Right ventricle myocardium inferior (tissue), 1 donor: Measurements from ENCODE around the gene TROAP. TPM values are rescaled to one million over a fixed set of nuclear protein-coding genes. Genes with fewer than 3 reads are reported as not detected.
"Not testable (repeated sequence)": the region's sequence is repeated elsewhere in the genome, so short reads cannot be mapped to it uniquely, and the experiment has no call there.

ENCODE experiments used
- ATAC-seq: fragments of 200-7000 bp; cut with Tn5 transposase; one replicate; pipeline ENCODE4 v1.9.1; 2020; ENCODE audit warnings: mild to moderate bottlenecking, moderate library complexity
- DNase-seq: peaks from one replicate; pipeline ENCODE4 v3.0.0; 2021; ENCODE audit errors: missing footprints
- intact Hi-C: fragments of 100-400 bp; cut with DNase I; formaldehyde crosslinking; loops from one replicate; pipeline ENCODE4 v1.11.0; 2022
- long read RNA-seq: library from polyadenylated mRNA; unstranded; transcript quantifications from one replicate; pipeline ENCODE4 v2.0.0, GENCODE V29; 2021
- total RNA-seq: library from RNA; stranded (reverse); fragmentation: NEBNext Ultra II Directional; extraction: Animal tissue kit (Norgen Biotek cat#: 25700); gene quantifications from one replicate; pipeline ENCODE4 v1.2.1, GENCODE V29; 2021
- donor health status: DM: no; HTN: yes; CAD: no; lungs with severe emphysema.

The TROAP gene
- total RNA-seq = 0.97 TPM
- long read RNA-seq = 0 reads

GRCh38 chr12:49322708-49323523 is at the start of gene TROAP:
TROAP (plus strand) TSS chr12:49323255; CDS start chr12:49323609, 354 bp downstream.
- DNase-seq (peak; percentile 98), ATAC-seq (peak; percentile 100)
- intact Hi-C loops = no loop called here

GRCh38 chr12:49273726-49274395 is 49.2 kb upstream of the TROAP start:
- DNase-seq (no peak), ATAC-seq (no peak)
- intact Hi-C loops = no loop called here

- ATAC-seq = peak; percentile 65
- no peak for DNase-seq
These were observed 48.5 kb upstream of the TROAP start for GRCh38 chr12:49274396-49275069.

GRCh38 chr12:49276304-49277290 is 46.5 kb upstream of the TROAP start:
- DNase-seq = no peak
- intact Hi-C loops = no loop called here
- no peak for ATAC-seq

More at GRCh38 chr12:49274396-49275069, 48.5 kb upstream of the TROAP start:
- intact Hi-C loops = no loop called here

- DNase-seq (no peak), ATAC-seq (no peak)
- intact Hi-C loops = no loop called here
These were observed 45.6 kb upstream of the TROAP start for GRCh38 chr12:49277466-49277865.

- DNase-seq (no peak), ATAC-seq (no peak)
- intact Hi-C loops = no loop called here
These were observed 43.3 kb upstream of the TROAP start for GRCh38 chr12:49279706-49280159.

GRCh38 chr12:49280545-49280944 is 42.5 kb upstream of the TROAP start:
- ATAC-seq, DNase-seq, intact Hi-C loops: not testable (repeated sequence)

- intact Hi-C loops = no loop called here
- ATAC-seq (no peak), DNase-seq (no peak)
These were observed 40.8 kb upstream of the TROAP start for GRCh38 chr12:49282302-49282701.

GRCh38 chr12:49282740-49283375 is 40.2 kb upstream of the TROAP start:
- ATAC-seq, intact Hi-C loops: not testable (repeated sequence)

GRCh38 chr12:49283541-49284429 is 39.3 kb upstream of the TROAP start:
- no peak for ATAC-seq
- intact Hi-C loops = loop anchor here (2.0 kb wide), 1 partner anchor 53 kb away; the partner anchor contains the start of gene C1QL4
- no peak for DNase-seq

More at GRCh38 chr12:49282740-49283375, 40.2 kb upstream of the TROAP start:
- DNase-seq = not testable (repeated sequence)

GRCh38 chr12:49284672-49285071 is 38.4 kb upstream of the TROAP start:
- no peak for DNase-seq
- intact Hi-C loops = loop anchor here (2.0 to 5.0 kb wide), 2 partner anchors 52 to 233 kb away; partner anchors contain the start of gene C1QL4
- ATAC-seq = no peak

GRCh38 chr12:49287876-49288275 is 35.2 kb upstream of the TROAP start:
- ATAC-seq = no peak
- no peak for DNase-seq
- intact Hi-C loops = loop anchor here (5.0 kb wide), 1 partner anchor 229 kb away; no protein-coding TSS in a partner anchor

- DNase-seq (no peak), ATAC-seq (no peak)
- intact Hi-C loops = loop anchor here (5.0 kb wide), 1 partner anchor 229 kb away; no protein-coding TSS in a partner anchor
These were observed 34.6 kb upstream of the TROAP start for GRCh38 chr12:49288412-49288853.

- ATAC-seq (no peak), DNase-seq (no peak)
- intact Hi-C loops = loop anchor here (5.0 kb wide), 1 partner anchor 228 kb away; no protein-coding TSS in a partner anchor
These were observed 34.0 kb upstream of the TROAP start for GRCh38 chr12:49288922-49289555.

GRCh38 chr12:49292729-49293055 is 30.4 kb upstream of the TROAP start:
- intact Hi-C loops = no loop called here
- ATAC-seq (no peak), DNase-seq (no peak)
